ENCODE results near the gene BAHCC1.

Gene BAHCC1

GRCh38 chr17:81412490-81413093, 17.3 kb downstream of the BAHCC1 start:
- Histone ChIP-seq H3K4me1 (ENCODE audit: control insufficient read depth in 5 of 5, insufficient read depth in 5 of 5, low read length in 5 of 5) (peaks cover 0 to 32% (median 26%) of the 10 kb centered on the region in 5 donors), H3K9ac (ENCODE audit: low read length in 5 of 5) (no peak overlapping the region), H3K27ac (ENCODE audit: low read depth, low read length) (no peak overlapping the region)

GRCh38 chr17:81413497-81414135, 18.4 kb downstream of the BAHCC1 start:
- Histone ChIP-seq H3K27ac (ENCODE audit: low read depth, low read length) (no peak overlapping the region), H3K27me3 (ENCODE audit: control insufficient read depth in 5 of 5, insufficient read depth in 4 of 5, low read length in 5 of 5) (no peaks in the 10 kb centered on the region), H3K36me3 (ENCODE audit: control insufficient read depth in 5 of 5, insufficient read depth in 5 of 5, low read length in 5 of 5) (no peaks in the 10 kb centered on the region), H3K9ac (ENCODE audit: low read length in 5 of 5) (no peak overlapping the region), H3K4me1 (ENCODE audit: control insufficient read depth in 5 of 5, insufficient read depth in 5 of 5, low read length in 5 of 5) (peaks cover 1 to 41% (median 37%) of the 10 kb centered on the region in 5 donors), H3K4me3 (ENCODE audit: low read depth in 1 of 5, low read length in 5 of 5) (no peak overlapping the region), H3K9me3 (ENCODE audit: control insufficient read depth in 5 of 5, low read length in 5 of 5) (no peaks in the 10 kb centered on the region)

More at GRCh38 chr17:81412490-81413093, 17.3 kb downstream of the BAHCC1 start:
- H3K9me3 ChIP-seq (ENCODE audit: control insufficient read depth in 5 of 5, low read length in 5 of 5): no peaks in the 10 kb centered on the region
- H3K27me3 ChIP-seq (ENCODE audit: control insufficient read depth in 5 of 5, insufficient read depth in 4 of 5, low read length in 5 of 5): no peaks in the 10 kb centered on the region
- peak overlapping the region in 1 of 5 donors; percentile 2 for H3K4me3 ChIP-seq (ENCODE audit: low read depth in 1 of 5, low read length in 5 of 5)
- peaks cover 0 to 2% (median 0%) of the 10 kb centered on the region in 5 donors for H3K36me3 ChIP-seq (ENCODE audit: control insufficient read depth in 5 of 5, insufficient read depth in 5 of 5, low read length in 5 of 5)

GRCh38 chr17:81414756-81415516, 19.7 kb downstream of the BAHCC1 start:
- H3K27ac ChIP-seq (ENCODE audit: low read depth, low read length): no peak overlapping the region
- H3K4me1 ChIP-seq (ENCODE audit: control insufficient read depth in 5 of 5, insufficient read depth in 5 of 5, low read length in 5 of 5): peaks cover 9 to 50% (median 46%) of the 10 kb centered on the region in 5 donors
- no peaks in the 10 kb centered on the region for H3K36me3 ChIP-seq (ENCODE audit: control insufficient read depth in 5 of 5, insufficient read depth in 5 of 5, low read length in 5 of 5)
- no peak overlapping the region for H3K9ac ChIP-seq (ENCODE audit: low read length in 5 of 5)
- peaks cover 0 to 3% (median 0%) of the 10 kb centered on the region in 5 donors for H3K27me3 ChIP-seq (ENCODE audit: control insufficient read depth in 5 of 5, insufficient read depth in 4 of 5, low read length in 5 of 5)
- H3K4me3 ChIP-seq (ENCODE audit: low read depth in 1 of 5, low read length in 5 of 5): no peak overlapping the region
- no peaks in the 10 kb centered on the region for H3K9me3 ChIP-seq (ENCODE audit: control insufficient read depth in 5 of 5, low read length in 5 of 5)

GRCh38 chr17:81415681-81416080, 20.4 kb downstream of the BAHCC1 start:
- H3K4me1 ChIP-seq (ENCODE audit: control insufficient read depth in 5 of 5, insufficient read depth in 5 of 5, low read length in 5 of 5): peaks cover 14 to 57% (median 53%) of the 10 kb centered on the region in 5 donors
- H3K27ac ChIP-seq (ENCODE audit: low read depth, low read length): no peak overlapping the region

GRCh38 chr17:81416612-81417011, 21.4 kb downstream of the BAHCC1 start:
- Histone ChIP-seq H3K27me3 (ENCODE audit: control insufficient read depth in 5 of 5, insufficient read depth in 4 of 5, low read length in 5 of 5) (peaks cover 0 to 3% (median 0%) of the 10 kb centered on the region in 5 donors), H3K4me1 (ENCODE audit: control insufficient read depth in 5 of 5, insufficient read depth in 5 of 5, low read length in 5 of 5) (peaks cover 17 to 62% (median 61%) of the 10 kb centered on the region in 5 donors), H3K9ac (ENCODE audit: low read length in 5 of 5) (no peak overlapping the region), H3K27ac (ENCODE audit: low read depth, low read length) (peak overlapping the region; percentile 37), H3K4me3 (ENCODE audit: low read depth in 1 of 5, low read length in 5 of 5) (no peak overlapping the region), H3K36me3 (ENCODE audit: control insufficient read depth in 5 of 5, insufficient read depth in 5 of 5, low read length in 5 of 5) (no peaks in the 10 kb centered on the region), H3K9me3 (ENCODE audit: control insufficient read depth in 5 of 5, low read length in 5 of 5) (no peaks in the 10 kb centered on the region)

More at GRCh38 chr17:81415681-81416080, 20.4 kb downstream of the BAHCC1 start:
- Histone ChIP-seq H3K9ac (ENCODE audit: low read length in 5 of 5) (no peak overlapping the region), H3K4me3 (ENCODE audit: low read depth in 1 of 5, low read length in 5 of 5) (no peak overlapping the region), H3K9me3 (ENCODE audit: control insufficient read depth in 5 of 5, low read length in 5 of 5) (no peaks in the 10 kb centered on the region), H3K27me3 (ENCODE audit: control insufficient read depth in 5 of 5, insufficient read depth in 4 of 5, low read length in 5 of 5) (peaks cover 0 to 3% (median 0%) of the 10 kb centered on the region in 5 donors), H3K36me3 (ENCODE audit: control insufficient read depth in 5 of 5, insufficient read depth in 5 of 5, low read length in 5 of 5) (no peaks in the 10 kb centered on the region)

- Histone ChIP-seq H3K27ac (ENCODE audit: low read depth, low read length) (peak overlapping the region; percentile 57), H3K4me3 (ENCODE audit: low read depth in 1 of 5, low read length in 5 of 5) (no peak overlapping the region), H3K4me1 (ENCODE audit: control insufficient read depth in 5 of 5, insufficient read depth in 5 of 5, low read length in 5 of 5) (peaks cover 18 to 63% (median 61%) of the 10 kb centered on the region in 5 donors)
Measured at GRCh38 chr17:81417049-81417878, 22.0 kb downstream of the BAHCC1 start.

GRCh38 chr17:81417879-81418709, 22.8 kb downstream of the BAHCC1 start:
- Histone ChIP-seq H3K9me3 (ENCODE audit: control insufficient read depth in 5 of 5, low read length in 5 of 5) (no peaks in the 10 kb centered on the region), H3K27me3 (ENCODE audit: control insufficient read depth in 5 of 5, insufficient read depth in 4 of 5, low read length in 5 of 5) (peaks cover 0 to 6% (median 0%) of the 10 kb centered on the region in 5 donors), H3K27ac (ENCODE audit: low read depth, low read length) (peak overlapping the region; percentile 57), H3K9ac (ENCODE audit: low read length in 5 of 5) (no peak overlapping the region), H3K4me3 (ENCODE audit: low read depth in 1 of 5, low read length in 5 of 5) (no peak overlapping the region), H3K4me1 (ENCODE audit: control insufficient read depth in 5 of 5, insufficient read depth in 5 of 5, low read length in 5 of 5) (peaks cover 22 to 63% (median 61%) of the 10 kb centered on the region in 5 donors), H3K36me3 (ENCODE audit: control insufficient read depth in 5 of 5, insufficient read depth in 5 of 5, low read length in 5 of 5) (no peaks in the 10 kb centered on the region)

More at GRCh38 chr17:81417049-81417878, 22.0 kb downstream of the BAHCC1 start:
- Histone ChIP-seq H3K9ac (ENCODE audit: low read length in 5 of 5) (no peak overlapping the region), H3K27me3 (ENCODE audit: control insufficient read depth in 5 of 5, insufficient read depth in 4 of 5, low read length in 5 of 5) (peaks cover 0 to 3% (median 0%) of the 10 kb centered on the region in 5 donors), H3K9me3 (ENCODE audit: control insufficient read depth in 5 of 5, low read length in 5 of 5) (no peaks in the 10 kb centered on the region), H3K36me3 (ENCODE audit: control insufficient read depth in 5 of 5, insufficient read depth in 5 of 5, low read length in 5 of 5) (no peaks in the 10 kb centered on the region)

GRCh38 chr17:81418710-81419318, 23.6 kb downstream of the BAHCC1 start:
- peak overlapping the region in 1 of 5 donors; percentile 47 for H3K9ac ChIP-seq (ENCODE audit: low read length in 5 of 5)
- peaks cover 22 to 67% (median 62%) of the 10 kb centered on the region in 5 donors for H3K4me1 ChIP-seq (ENCODE audit: control insufficient read depth in 5 of 5, insufficient read depth in 5 of 5, low read length in 5 of 5)
- no peaks in the 10 kb centered on the region for H3K9me3 ChIP-seq (ENCODE audit: control insufficient read depth in 5 of 5, low read length in 5 of 5)
- peak overlapping the region; percentile 91 for H3K27ac ChIP-seq (ENCODE audit: low read depth, low read length)
- peak overlapping the region in 1 of 5 donors; percentile 23 for H3K4me3 ChIP-seq (ENCODE audit: low read depth in 1 of 5, low read length in 5 of 5)
- no peaks in the 10 kb centered on the region for H3K36me3 ChIP-seq (ENCODE audit: control insufficient read depth in 5 of 5, insufficient read depth in 5 of 5, low read length in 5 of 5)
- H3K27me3 ChIP-seq (ENCODE audit: control insufficient read depth in 5 of 5, insufficient read depth in 4 of 5, low read length in 5 of 5): peaks cover 0 to 6% (median 0%) of the 10 kb centered on the region in 5 donors

All from subcutaneous abdominal adipose tissue (tissue), 5 donors.